Measurements from ENCODE around the gene SORCS2. TPM values are rescaled to one million over a fixed set of nuclear protein-coding genes. Genes with fewer than 3 reads are reported as not detected.

The SORCS2 gene
- total and polyA plus RNA-seq, 2 of the 8 experiments (the other 6 are each of a cell fraction or from before 2014, with no cell fraction given), result 0.36 to 1.8 TPM

DNA sequence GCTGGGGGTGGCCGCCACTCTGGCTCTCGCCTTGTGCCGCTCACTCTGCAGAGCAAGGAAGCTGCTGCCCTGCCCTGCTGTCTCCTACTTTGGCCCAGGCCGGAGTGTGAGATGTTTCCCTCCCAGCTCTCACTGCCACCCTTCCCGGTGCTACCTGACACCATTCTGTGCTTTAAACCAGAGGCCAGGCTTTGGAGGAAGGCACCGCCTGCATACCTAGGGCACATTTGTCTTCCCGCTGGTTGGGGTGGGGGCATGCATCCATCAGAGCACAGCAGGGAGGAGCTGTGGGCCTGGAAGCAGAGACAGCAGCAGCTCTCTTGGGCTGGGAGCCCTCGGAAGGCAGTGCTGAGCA, 339.3 kb downstream of the SORCS2 start:
- Histone ChIP-seq H3K79me1 (ENCODE audit: low read depth, low read length) (no peaks in the 10 kb centered on the region), H4K5ac (ENCODE audit: insufficient read length, low read depth, low read length) (no peak overlapping the region), H2AK5ac (ENCODE audit: low read depth, low read length) (no peak overlapping the region), H3K27ac (ENCODE audit: low read depth, low read length) (no peak overlapping the region), H4K91ac (replicated peaks; ENCODE audit: insufficient read length, low read length) (peak overlapping the region; percentile 1), H3K23ac (ENCODE audit: insufficient read length) (no peak overlapping the region), H2BK12ac (ENCODE audit: low read depth, low read length) (0 out of 2 replicates have a peak overlapping the region, but pooled peaks have one; percentile 4), H3K9ac (replicated peaks in 1 of 4; ENCODE audit: extremely low read depth in 1 of 4, low read depth in 3 of 4, low read length in 3 of 4) (no peak overlapping the region), H3K4ac (replicated peaks; ENCODE audit: insufficient read length, low read depth, low read length) (no peak overlapping the region), H3K18ac (ENCODE audit: extremely low read depth, low read length) (peak overlapping the region; percentile 5; the same call in 1 of the 2 replicates), H3K9me3 (ENCODE audit: insufficient read depth in 2 of 2, low read depth in 1 of 2, low read length in 1 of 2) (peaks cover 2 to 3% of the 10 kb centered on the region in 2 experiments; a peak in 2 of 4 replicates), H3K36me3 (ENCODE audit: control insufficient read depth in 2 of 4, insufficient read depth in 4 of 4, low read length in 3 of 4) (no peaks in the 10 kb centered on the region), H3K14ac (ENCODE audit: insufficient read length) (no peak overlapping the region), H4K8ac (ENCODE audit: extremely low read depth, insufficient read depth, low read length) (no peak overlapping the region), H3K4me1 (replicated peaks in 1 of 4; ENCODE audit: control insufficient read depth in 3 of 4, insufficient read depth in 4 of 4, low read length in 3 of 4) (peaks cover 4 to 26% (median 15%) of the 10 kb centered on the region in 4 experiments), H3K56ac (replicated peaks; ENCODE audit: insufficient read length, low read depth, low read length) (no peak overlapping the region), H2AFZ (ENCODE audit: low read length) (no peak overlapping the region), H4K20me1 (replicated peaks in 1 of 2; ENCODE audit: control insufficient read depth in 1 of 2, insufficient read depth in 2 of 2, low read length in 2 of 2) (no peaks in the 10 kb centered on the region), H2BK120ac (replicated peaks; ENCODE audit: low read depth, low read length) (no peak overlapping the region), H3K4me3 (ENCODE audit: extremely low read depth in 1 of 4, insufficient read depth in 2 of 4, low read depth in 3 of 4, low read length in 4 of 4) (no peak overlapping the region), H2BK5ac (ENCODE audit: low read depth, low read length) (0 out of 2 replicates have a peak overlapping the region, but pooled peaks have one; percentile 24), H2BK20ac (ENCODE audit: low read length) (no peak overlapping the region), H2BK15ac (ENCODE audit: low read length) (no peak overlapping the region), H3K79me2 (ENCODE audit: control insufficient read depth in 1 of 2, insufficient read depth in 2 of 2, low read length in 2 of 2) (no peaks in the 10 kb centered on the region), H3K4me2 (ENCODE audit: insufficient read depth in 1 of 2, low read depth in 2 of 2, low read length in 2 of 2) (peak overlapping the region in 1 of 2 experiments; percentile 1; a peak in 1 of 4 replicates), H3K27me3 (replicated peaks in 1 of 4; ENCODE audit: control insufficient read depth in 3 of 4, extremely low read depth in 1 of 4, insufficient read depth in 3 of 4, low read length in 3 of 4) (no peaks in the 10 kb centered on the region), H3K23me2 (ENCODE audit: low read depth, low read length) (no peaks in the 10 kb centered on the region)
- 66% methylated on average over 8 of the region's 8 CpGs; no CpG with 5 or more reads in 1 of the 2 experiments for WGBS, 2 experiments (ENCODE audit: extremely low coverage in 1 of 2, insufficient coverage in 1 of 2, insufficient read length in 1 of 2, insufficient replicate concordance in 2 of 2, low coverage in 1 of 2, low lambda C conversion rate in 2 of 2, missing lambda C conversion rate in 1 of 2)
- FAIRE-seq, result peak; percentile 36
- POLR2A ChIA-PET (ENCODE audit: partially characterized antibody), result no interaction called here
- CTCF ChIA-PET (ENCODE audit: partially characterized antibody), result interaction anchor here (0.5 to 3.2 kb wide), 11 partner anchors 8 to 409 kb away, joined by 3 to 16 read pairs (median 3); partner anchors contain the start of gene PSAPL1
- no peak for DNase-seq (ENCODE audit: low read depth in 1 of 2, low spot score in 2 of 2)
- no peak for TF ChIP-seq CHD1 (IDR thresholded peaks at IDR 0.05; ENCODE audit: low read depth, low read length)
- no peak for TF ChIP-seq SIN3A (conservative IDR thresholded peaks at IDR 0.05 in 1 of 2, IDR thresholded peaks at IDR 0.05 in 1 of 2; ENCODE audit: low read depth in 1 of 2, low read length in 2 of 2)
- TF ChIP-seq HDAC6 (IDR thresholded peaks at IDR 0.05; ENCODE audit: low read depth, low read length), result no peak
- no peak for TF ChIP-seq SIRT6 (IDR thresholded peaks at IDR 0.05; ENCODE audit: low read length)
- TF ChIP-seq TEAD4 (IDR thresholded peaks at IDR 0.05; ENCODE audit: low read depth, low read length), result peak; percentile 40; the same call in 1 of the 2 replicates
- TF ChIP-seq EP300 (IDR thresholded peaks at IDR 0.05; ENCODE audit: borderline replicate concordance in 1 of 2, low read depth in 2 of 2, low read length in 2 of 2), result no peak
- TF ChIP-seq SP2 (IDR thresholded peaks at IDR 0.05; ENCODE audit: low read length), result no peak
- TF ChIP-seq JUND (IDR thresholded peaks at IDR 0.05; ENCODE audit: low read length), result no peak
- TF ChIP-seq, protein P1, sequence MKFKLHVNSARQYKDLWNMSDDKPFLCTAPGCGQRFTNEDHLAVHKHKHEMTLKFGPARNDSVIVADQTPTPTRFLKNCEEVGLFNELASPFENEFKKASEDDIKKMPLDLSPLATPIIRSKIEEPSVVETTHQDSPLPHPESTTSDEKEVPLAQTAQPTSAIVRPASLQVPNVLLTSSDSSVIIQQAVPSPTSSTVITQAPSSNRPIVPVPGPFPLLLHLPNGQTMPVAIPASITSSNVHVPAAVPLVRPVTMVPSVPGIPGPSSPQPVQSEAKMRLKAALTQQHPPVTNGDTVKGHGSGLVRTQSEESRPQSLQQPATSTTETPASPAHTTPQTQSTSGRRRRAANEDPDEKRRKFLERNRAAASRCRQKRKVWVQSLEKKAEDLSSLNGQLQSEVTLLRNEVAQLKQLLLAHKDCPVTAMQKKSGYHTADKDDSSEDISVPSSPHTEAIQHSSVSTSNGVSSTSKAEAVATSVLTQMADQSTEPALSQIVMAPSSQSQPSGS (IDR thresholded peaks at IDR 0.05; ENCODE audit: low read length), result no peak
- TF ChIP-seq RAD21 (IDR thresholded peaks at IDR 0.05 in 1 of 2, conservative IDR thresholded peaks at IDR 0.05 in 1 of 2; ENCODE audit: low read depth in 2 of 2, low read length in 2 of 2), result peak in 1 of 2 experiments; percentile 6; a peak in 1 of 4 replicates
- TF ChIP-seq, protein P2, sequence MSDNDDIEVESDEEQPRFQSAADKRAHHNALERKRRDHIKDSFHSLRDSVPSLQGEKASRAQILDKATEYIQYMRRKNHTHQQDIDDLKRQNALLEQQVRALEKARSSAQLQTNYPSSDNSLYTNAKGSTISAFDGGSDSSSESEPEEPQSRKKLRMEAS (IDR thresholded peaks at IDR 0.05), result 0 out of 2 replicates have a peak, but pooled peaks have one; percentile 14
